ENCODE results near the gene RFT1.

DNA sequence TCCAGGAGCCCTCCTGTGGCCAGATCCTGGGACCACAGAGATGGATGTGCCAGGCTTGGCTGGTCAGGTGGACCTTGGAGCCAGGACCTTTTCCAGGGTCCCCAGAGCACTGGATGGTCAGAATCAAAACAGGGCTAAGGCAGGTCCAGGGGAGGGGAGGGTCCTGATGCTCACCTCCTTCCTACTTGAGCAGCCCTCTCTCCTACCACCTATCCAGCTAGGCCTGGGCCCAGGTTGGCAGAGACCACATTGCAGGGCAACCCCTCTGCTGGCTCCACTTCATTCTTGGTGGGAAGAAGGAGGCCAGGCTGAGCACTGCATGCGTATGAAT, 55.9 kb downstream of the RFT1 start:
- TF ChIP-seq, protein P1, sequence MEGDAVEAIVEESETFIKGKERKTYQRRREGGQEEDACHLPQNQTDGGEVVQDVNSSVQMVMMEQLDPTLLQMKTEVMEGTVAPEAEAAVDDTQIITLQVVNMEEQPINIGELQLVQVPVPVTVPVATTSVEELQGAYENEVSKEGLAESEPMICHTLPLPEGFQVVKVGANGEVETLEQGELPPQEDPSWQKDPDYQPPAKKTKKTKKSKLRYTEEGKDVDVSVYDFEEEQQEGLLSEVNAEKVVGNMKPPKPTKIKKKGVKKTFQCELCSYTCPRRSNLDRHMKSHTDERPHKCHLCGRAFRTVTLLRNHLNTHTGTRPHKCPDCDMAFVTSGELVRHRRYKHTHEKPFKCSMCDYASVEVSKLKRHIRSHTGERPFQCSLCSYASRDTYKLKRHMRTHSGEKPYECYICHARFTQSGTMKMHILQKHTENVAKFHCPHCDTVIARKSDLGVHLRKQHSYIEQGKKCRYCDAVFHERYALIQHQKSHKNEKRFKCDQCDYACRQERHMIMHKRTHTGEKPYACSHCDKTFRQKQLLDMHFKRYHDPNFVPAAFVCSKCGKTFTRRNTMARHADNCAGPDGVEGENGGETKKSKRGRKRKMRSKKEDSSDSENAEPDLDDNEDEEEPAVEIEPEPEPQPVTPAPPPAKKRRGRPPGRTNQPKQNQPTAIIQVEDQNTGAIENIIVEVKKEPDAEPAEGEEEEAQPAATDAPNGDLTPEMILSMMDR (IDR thresholded peaks at IDR 0.05): no peak
- no peak for TF ChIP-seq EP300 (IDR thresholded peaks at IDR 0.05)
